Endothelial cell of umbilical vein (primary cell): ENCODE results near the gene RPS6KB1.

Experiments used
- EZH2 ChIP-seq: IDR thresholded peaks from 2 replicates; pipeline ENCODE4 v1.6.1; 2012; ENCODE audit warnings: borderline replicate concordance, low read depth, mild to moderate bottlenecking, moderate library complexity, low read length, inconsistent platforms; ENCODE audit not compliant: severe bottlenecking
- FOS ChIP-seq: IDR thresholded peaks from 2 replicates; pipeline ENCODE4 v1.6.1; 2011; ENCODE audit warnings: mild to moderate bottlenecking, low read length, moderate library complexity, borderline replicate concordance; ENCODE audit not compliant: insufficient read depth
- GATA2 ChIP-seq: IDR thresholded peaks from 2 replicates; pipeline ENCODE4 v1.7.0; 2011; ENCODE audit warnings: low read depth, mild to moderate bottlenecking, moderate library complexity, mixed read lengths, low read length; ENCODE audit not compliant: insufficient read length, insufficient read depth
- JUN ChIP-seq: IDR thresholded peaks from 2 replicates; pipeline ENCODE4 v1.6.1; 2011; ENCODE audit warnings: borderline replicate concordance, low read depth; ENCODE audit not compliant: insufficient read length, insufficient read depth
- MYC ChIP-seq: IDR thresholded peaks from one replicate; pipeline ENCODE4 v1.6.1; 2011; ENCODE audit warnings: mild to moderate bottlenecking, low read depth, low read length
- POLR2A ChIP-seq: IDR thresholded peaks from 2 replicates; pipeline ENCODE4 v1.6.1; 2012; ENCODE audit warnings: low read depth, mild to moderate bottlenecking, control low read depth, low read length
- POLR2AphosphoS5 ChIP-seq: IDR thresholded peaks from 2 replicates; pipeline ENCODE4 v1.6.1; 2012; ENCODE audit warnings: low read depth, mild to moderate bottlenecking, control low read depth, low read length, moderate library complexity; ENCODE audit not compliant: insufficient read depth
- TF ChIP-seq, protein P1 (sequence below), 2 donors: IDR thresholded peaks; 1 replicate in 1 of 2; 2 replicates in 1 of 2; pipeline ENCODE4 v1.5.1; 2011; ENCODE audit warnings: low read length in 2 of 2, mild to moderate bottlenecking in 2 of 2, moderate library complexity in 2 of 2, control low read depth in 1 of 2, inconsistent platforms in 1 of 2, low read depth in 1 of 2; ENCODE audit not compliant: insufficient read depth in 1 of 2; ENCODE audit errors: extremely low read depth in 1 of 2
- TF ChIP-seq, protein P2 (sequence below): IDR thresholded peaks from 2 replicates; pipeline ENCODE4 v1.6.1; 2011; ENCODE audit not compliant: insufficient read depth, insufficient read length

DNA sequence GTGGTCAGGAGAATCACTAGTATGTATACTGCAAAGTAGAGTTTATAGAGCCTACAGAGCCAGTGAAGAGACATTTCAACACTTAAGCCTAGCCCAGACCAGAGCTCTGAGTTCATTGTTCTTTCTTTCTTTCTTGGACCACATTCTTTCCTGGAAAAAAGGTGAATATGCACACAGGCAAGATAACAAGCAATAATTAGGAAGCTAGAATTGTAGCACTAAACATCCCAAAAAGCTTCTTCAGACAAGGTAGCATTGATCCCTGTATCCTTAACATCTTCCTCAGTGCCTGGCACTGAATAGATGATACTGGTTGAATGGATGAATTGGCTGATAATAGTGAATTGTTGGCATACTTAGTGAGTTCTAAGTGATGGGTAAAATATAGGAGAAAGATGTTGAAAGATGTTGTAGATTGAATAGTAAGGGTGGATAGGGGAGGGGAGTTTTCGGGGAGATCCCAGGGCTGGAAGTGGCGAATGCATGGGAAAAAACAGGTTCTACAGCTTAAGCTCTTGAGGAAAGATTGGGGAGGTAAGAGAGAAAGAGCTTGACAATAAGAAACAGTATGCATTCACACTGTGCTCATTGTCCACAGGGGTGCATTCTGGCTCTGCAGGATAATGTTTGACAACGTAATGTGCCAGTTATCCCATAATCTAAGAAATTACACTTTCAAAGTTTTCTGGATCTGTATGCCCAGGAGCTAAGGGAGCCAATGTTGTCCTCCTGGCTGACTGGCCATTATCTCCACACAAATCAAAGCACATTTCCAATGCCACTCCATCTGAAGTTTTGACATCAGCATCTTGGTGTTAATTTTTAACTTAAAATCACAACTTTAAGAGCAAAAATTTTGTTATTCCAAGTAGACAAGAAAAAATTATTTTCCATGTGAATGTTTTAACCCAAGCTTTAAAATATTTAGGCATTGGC lies 35.8 kb upstream of the RPS6KB1 start:
- TF ChIP-seq POLR2AphosphoS5 (no peak), POLR2A (no peak), EZH2 (no peak), MYC (no peak), FOS (no peak), JUN (no peak), GATA2 (no peak)
- TF ChIP-seq, protein P1, sequence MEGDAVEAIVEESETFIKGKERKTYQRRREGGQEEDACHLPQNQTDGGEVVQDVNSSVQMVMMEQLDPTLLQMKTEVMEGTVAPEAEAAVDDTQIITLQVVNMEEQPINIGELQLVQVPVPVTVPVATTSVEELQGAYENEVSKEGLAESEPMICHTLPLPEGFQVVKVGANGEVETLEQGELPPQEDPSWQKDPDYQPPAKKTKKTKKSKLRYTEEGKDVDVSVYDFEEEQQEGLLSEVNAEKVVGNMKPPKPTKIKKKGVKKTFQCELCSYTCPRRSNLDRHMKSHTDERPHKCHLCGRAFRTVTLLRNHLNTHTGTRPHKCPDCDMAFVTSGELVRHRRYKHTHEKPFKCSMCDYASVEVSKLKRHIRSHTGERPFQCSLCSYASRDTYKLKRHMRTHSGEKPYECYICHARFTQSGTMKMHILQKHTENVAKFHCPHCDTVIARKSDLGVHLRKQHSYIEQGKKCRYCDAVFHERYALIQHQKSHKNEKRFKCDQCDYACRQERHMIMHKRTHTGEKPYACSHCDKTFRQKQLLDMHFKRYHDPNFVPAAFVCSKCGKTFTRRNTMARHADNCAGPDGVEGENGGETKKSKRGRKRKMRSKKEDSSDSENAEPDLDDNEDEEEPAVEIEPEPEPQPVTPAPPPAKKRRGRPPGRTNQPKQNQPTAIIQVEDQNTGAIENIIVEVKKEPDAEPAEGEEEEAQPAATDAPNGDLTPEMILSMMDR (IDR thresholded peaks at IDR 0.05; ENCODE audit: extremely low read depth in 1 of 2, insufficient read depth in 1 of 2, low read depth in 1 of 2, low read length in 2 of 2), result no peak
- TF ChIP-seq, protein P2, sequence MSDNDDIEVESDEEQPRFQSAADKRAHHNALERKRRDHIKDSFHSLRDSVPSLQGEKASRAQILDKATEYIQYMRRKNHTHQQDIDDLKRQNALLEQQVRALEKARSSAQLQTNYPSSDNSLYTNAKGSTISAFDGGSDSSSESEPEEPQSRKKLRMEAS, result no peak
